ENCODE results near the gene PKP2.

The PKP2 gene

GRCh38 chr12:32755051-32755653 is 141.4 kb downstream of the PKP2 start:
- DNase-seq (ENCODE audit: low spot score): peak; percentile 93

- DNase-seq (ENCODE audit: low spot score): no peak
Measured at GRCh38 chr12:32754111-32754510, 142.5 kb downstream of the PKP2 start.

GRCh38 chr12:32753605-32754004 is 143.0 kb downstream of the PKP2 start:
- DNase-seq (ENCODE audit: low spot score): no peak

GRCh38 chr12:32743264-32743663 is 153.3 kb downstream of the PKP2 start:
- no peak for DNase-seq (ENCODE audit: low spot score)

GRCh38 chr12:32742133-32742532 is 154.4 kb downstream of the PKP2 start:
- no peak for DNase-seq (ENCODE audit: low spot score)

All from LoVo (cell line).